GM13977 (cell line): ENCODE measurements around the gene FKBP2.
A peak's percentile ranks its signal among the peaks of the same experiment; 100 is the strongest.

Experiments used
- DNase-seq: peaks from one replicate; pipeline ENCODE4 v3.0.0; 2012; ENCODE audit warnings: low spot score
- CTCF ChIP-seq: IDR thresholded peaks from 2 replicates; pipeline ENCODE4 v1.5.1; 2012; ENCODE audit warnings: mild to moderate bottlenecking, control low read depth; ENCODE audit not compliant: insufficient read depth; ENCODE audit errors: extremely low read depth, missing control alignments
- in situ Hi-C: fragments of 300-500 bp; cut with MboI; formaldehyde crosslinking; loops from one replicate; pipeline ENCODE4 v1.12.0; 2022; ENCODE audit warnings: low sequenced_read_pairs, low pct_unique_long_range_greater_than_20kb, mixed read lengths, inconsistent platforms; ENCODE audit not compliant: unreplicated experiment

FKBP2 gene

GRCh38 chr11:64285885-64286800 lies 45.2 kb downstream of the FKBP2 start:
- in situ Hi-C loops = no loop called here
- TF ChIP-seq CTCF = peak; percentile 45
- no peak for DNase-seq

GRCh38 chr11:64286801-64287159 lies 45.9 kb downstream of the FKBP2 start:
- in situ Hi-C loops = no loop called here
- DNase-seq = no peak
- TF ChIP-seq CTCF = no peak

GRCh38 chr11:64287676-64288352 lies 46.9 kb downstream of the FKBP2 start:
- in situ Hi-C loops = no loop called here
- TF ChIP-seq CTCF = no peak
- no peak for DNase-seq

- TF ChIP-seq CTCF = no peak
- in situ Hi-C loops = no loop called here
- DNase-seq = no peak
Measured at GRCh38 chr11:64288353-64288750, 47.5 kb downstream of the FKBP2 start.

- TF ChIP-seq CTCF = no peak
- no peak for DNase-seq
- in situ Hi-C loops = no loop called here
Measured at GRCh38 chr11:64289002-64289564, 48.2 kb downstream of the FKBP2 start.

GRCh38 chr11:64290352-64291261 lies 49.7 kb downstream of the FKBP2 start:
- in situ Hi-C loops = no loop called here
- TF ChIP-seq CTCF = no peak
- no peak for DNase-seq
